Measurements from ENCODE around the gene TMEM132D. TPM values are rescaled to one million over a fixed set of nuclear protein-coding genes. Genes with fewer than 3 reads are reported as not detected.
"Not testable (repeated sequence)": the region's sequence is repeated elsewhere in the genome, so short reads cannot be mapped to it uniquely, and the experiment has no call there.

TMEM132D gene
- total RNA-seq, 2 donors from 2014 or later: under 0.01 to 0.26 TPM

GRCh38 chr12:129544716-129545115 lies 359.1 kb downstream of the TMEM132D start:
- Histone ChIP-seq H3K36me3 (replicated peaks in 1 of 2; ENCODE audit: insufficient read depth in 1 of 2, low read depth in 2 of 2) (no peaks in the 10 kb centered on the region), H3K4me3 (no peak overlapping the region), H3K9me3 (no peaks in the 10 kb centered on the region), H3K27ac (no peak overlapping the region), H3K4me1 (no peaks in the 10 kb centered on the region), H3K27me3 (no peaks in the 10 kb centered on the region)
- no peak for TF ChIP-seq POLR2A (IDR thresholded peaks at IDR 0.05)
- no peak for TF ChIP-seq CTCF (IDR thresholded peaks at IDR 0.05)
- DNase-seq (no peak), ATAC-seq (no peak)
- intact Hi-C loops (cut with DNase I): no loop called here
- 61 to 68% methylated on average over 6 of the region's 6 CpGs for WGBS, 2 donors

- Histone ChIP-seq H3K27ac (no peak overlapping the region), H3K9me3 (no peaks in the 10 kb centered on the region), H3K36me3 (replicated peaks in 1 of 2; ENCODE audit: insufficient read depth in 1 of 2, low read depth in 2 of 2) (no peaks in the 10 kb centered on the region), H3K27me3 (no peaks in the 10 kb centered on the region), H3K4me3 (no peak overlapping the region), H3K4me1 (no peaks in the 10 kb centered on the region)
- 68 to 71% methylated on average over 5 of the region's 5 CpGs for WGBS, 2 donors
- no peak for ATAC-seq
- no peak for TF ChIP-seq POLR2A (IDR thresholded peaks at IDR 0.05)
- no peak for DNase-seq
- intact Hi-C loops (cut with DNase I): no loop called here
Measured at GRCh38 chr12:129540954-129541353, 362.9 kb downstream of the TMEM132D start.

- intact Hi-C loops (cut with DNase I): no loop called here
- no peak for ATAC-seq
- no peak overlapping the region for H3K27ac ChIP-seq
Measured at GRCh38 chr12:129540249-129540648, 363.6 kb downstream of the TMEM132D start.

GRCh38 chr12:129538724-129539335 lies 365.0 kb downstream of the TMEM132D start:
- H3K27me3 ChIP-seq; ATAC-seq; H3K36me3 ChIP-seq (replicated peaks in 1 of 2; ENCODE audit: insufficient read depth in 1 of 2, low read depth in 2 of 2); intact Hi-C loops (cut with DNase I); H3K9me3 ChIP-seq; H3K4me3 ChIP-seq; H3K4me1 ChIP-seq; H3K27ac ChIP-seq: not testable (repeated sequence)
- peak in 2 of 4 donors; percentile 7 to 18 for DNase-seq
- WGBS, 2 donors: 67 to 82% methylated on average over 15 of the region's 15 CpGs

More at GRCh38 chr12:129540249-129540648, 363.6 kb downstream of the TMEM132D start:
- no peak for TF ChIP-seq CTCF (IDR thresholded peaks at IDR 0.05)
- no peaks in the 10 kb centered on the region for H3K9me3 ChIP-seq
- WGBS, 2 donors: 16 to 22% methylated on average over 3 of the region's 3 CpGs
- no peaks in the 10 kb centered on the region for H3K27me3 ChIP-seq
- no peaks in the 10 kb centered on the region for H3K4me1 ChIP-seq
- no peak for DNase-seq
- no peaks in the 10 kb centered on the region for H3K36me3 ChIP-seq (replicated peaks in 1 of 2; ENCODE audit: insufficient read depth in 1 of 2, low read depth in 2 of 2)
- no peak overlapping the region for H3K4me3 ChIP-seq

- Histone ChIP-seq H3K27me3 (no peaks in the 10 kb centered on the region), H3K4me3 (no peak overlapping the region), H3K36me3 (replicated peaks in 1 of 2; ENCODE audit: insufficient read depth in 1 of 2, low read depth in 2 of 2) (no peaks in the 10 kb centered on the region), H3K4me1 (no peaks in the 10 kb centered on the region), H3K9me3 (no peaks in the 10 kb centered on the region), H3K27ac (no peak overlapping the region)
- DNase-seq (no peak), ATAC-seq (no peak)
- intact Hi-C loops (cut with DNase I): no loop called here
- TF ChIP-seq CTCF (IDR thresholded peaks at IDR 0.05) (no peak), POLR2A (IDR thresholded peaks at IDR 0.05) (no peak)
- 46 to 58% methylated on average over 3 of the region's 3 CpGs for WGBS, 2 donors
Measured at GRCh38 chr12:129538137-129538536, 365.7 kb downstream of the TMEM132D start.

All from body of pancreas (tissue), 4 donors.